Ishikawa (cell line): Measurements from ENCODE around the gene LSM7.

ENCODE experiments used
- CEBPB ChIP-seq: IDR thresholded peaks from 2 replicates; pipeline ENCODE4 v1.6.1; 2012
- EP300 ChIP-seq: IDR thresholded peaks from 2 replicates; pipeline ENCODE4 v1.6.1; 2012; ENCODE audit warnings: borderline replicate concordance
- MAX ChIP-seq: IDR thresholded peaks from 2 replicates; pipeline ENCODE4 v1.6.1; 2012
- TCF12 ChIP-seq: IDR thresholded peaks from 2 replicates; pipeline ENCODE4 v1.6.1; 2012; ENCODE audit warnings: low read depth
- TEAD4 ChIP-seq: IDR thresholded peaks from 2 replicates; pipeline ENCODE4 v1.6.1; 2012
- YY1 ChIP-seq: IDR thresholded peaks from 2 replicates; pipeline ENCODE4 v1.6.1; 2012; ENCODE audit warnings: low read depth
- ZBTB7A ChIP-seq: IDR thresholded peaks from 2 replicates; pipeline ENCODE4 v1.6.1; 2012; ENCODE audit warnings: low read depth

- TF ChIP-seq CEBPB (peak; percentile 73), YY1 (no peak), TCF12 (no peak), TEAD4 (no peak), MAX (no peak), ZBTB7A (no peak), EP300 (no peak)
Observed at GRCh38 chr19:2330632-2331284, 2.4 kb upstream of the LSM7 start.
